HK-2 (cell line): ENCODE results near the gene SLC25A30.
"Not testable (repeated sequence)": the region's sequence is repeated elsewhere in the genome, so short reads cannot be mapped to it uniquely, and the experiment has no call there.

Experiments used
- DNase-seq: peaks from one replicate; pipeline ENCODE4 v3.0.0-alpha.2; 2018; ENCODE audit not compliant: unreplicated experiment

The SLC25A30 gene

GRCh38 chr13:45391926-45392325 is 26.2 kb downstream of the SLC25A30 start:
- no peak for DNase-seq

DNA sequence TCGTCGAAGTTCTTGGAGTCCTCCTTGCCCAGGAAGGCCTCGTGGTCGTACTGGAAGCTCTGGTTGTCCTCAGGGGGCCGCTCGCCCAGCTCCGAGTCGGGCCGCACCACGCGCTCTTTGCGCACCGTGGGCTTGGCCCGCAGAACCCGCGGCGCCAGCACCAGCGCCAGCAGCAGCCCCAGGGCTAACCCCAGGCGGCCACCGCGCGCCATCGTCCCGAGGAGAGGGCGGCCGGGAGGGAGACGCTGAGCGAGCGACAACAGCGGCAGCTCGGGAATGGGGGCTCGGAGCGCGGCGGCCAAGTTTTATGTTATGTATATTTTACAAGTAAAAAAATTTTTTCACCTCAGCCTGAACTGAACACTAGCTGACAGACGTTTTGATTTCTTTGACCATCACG is 27.0 kb downstream of the SLC25A30 start:
- DNase-seq, result not testable (repeated sequence)

DNA sequence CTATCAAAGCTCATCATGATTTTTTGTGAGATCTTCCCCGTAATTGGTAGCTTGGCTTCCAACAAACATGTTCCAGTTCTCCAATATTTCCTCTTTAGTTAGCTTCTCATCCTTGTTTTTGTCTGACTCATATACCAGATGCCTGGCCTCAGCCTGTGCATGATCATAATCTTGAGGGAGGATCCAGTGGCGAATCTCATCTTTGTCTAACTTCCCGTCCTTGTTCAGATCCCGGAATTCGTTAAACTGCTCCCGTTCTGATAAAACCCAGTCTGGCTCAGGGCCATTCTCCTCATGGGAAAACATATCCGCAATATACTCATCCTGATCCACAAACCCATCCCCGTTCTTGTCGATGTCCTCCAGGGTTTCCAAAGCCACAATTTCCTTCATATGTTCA is 27.8 kb downstream of the SLC25A30 start:
- DNase-seq, result not testable (repeated sequence)

- DNase-seq, result no peak
These were observed 29.5 kb downstream of the SLC25A30 start for GRCh38 chr13:45388664-45389063.

DNA sequence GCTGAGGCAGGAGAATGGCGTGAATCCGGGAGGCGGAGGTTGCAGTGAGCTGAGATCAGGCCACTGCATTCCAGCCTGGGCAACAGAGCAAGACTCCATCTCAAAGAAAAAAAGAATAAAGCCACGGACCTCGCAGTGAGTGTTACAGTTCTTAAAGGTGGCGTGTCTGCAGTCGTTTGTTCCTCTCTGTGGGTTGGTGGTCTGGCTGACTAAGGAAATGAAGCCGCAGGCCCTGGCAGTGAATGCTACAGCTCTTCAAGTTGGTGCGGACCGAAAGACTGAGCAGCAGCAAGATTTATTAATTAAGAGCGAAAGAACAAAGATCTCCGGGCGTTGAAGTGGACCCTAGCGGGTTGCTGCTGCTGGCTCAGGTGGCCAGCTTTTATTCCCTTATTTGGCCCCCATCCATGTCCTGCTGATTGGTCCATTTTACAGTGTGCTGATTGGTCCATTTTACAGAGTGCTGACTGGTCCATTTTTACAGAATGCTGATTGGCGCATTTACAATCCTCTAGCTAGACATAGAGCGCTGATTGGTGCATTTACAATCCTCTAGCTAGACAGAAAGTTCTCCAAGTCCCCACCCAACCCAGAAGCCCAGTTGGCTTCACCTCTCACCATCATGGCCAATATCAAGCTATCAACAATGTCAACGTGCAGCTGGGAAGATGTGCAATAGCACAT is 31.1 kb downstream of the SLC25A30 start:
- not testable (repeated sequence) for DNase-seq

DNA sequence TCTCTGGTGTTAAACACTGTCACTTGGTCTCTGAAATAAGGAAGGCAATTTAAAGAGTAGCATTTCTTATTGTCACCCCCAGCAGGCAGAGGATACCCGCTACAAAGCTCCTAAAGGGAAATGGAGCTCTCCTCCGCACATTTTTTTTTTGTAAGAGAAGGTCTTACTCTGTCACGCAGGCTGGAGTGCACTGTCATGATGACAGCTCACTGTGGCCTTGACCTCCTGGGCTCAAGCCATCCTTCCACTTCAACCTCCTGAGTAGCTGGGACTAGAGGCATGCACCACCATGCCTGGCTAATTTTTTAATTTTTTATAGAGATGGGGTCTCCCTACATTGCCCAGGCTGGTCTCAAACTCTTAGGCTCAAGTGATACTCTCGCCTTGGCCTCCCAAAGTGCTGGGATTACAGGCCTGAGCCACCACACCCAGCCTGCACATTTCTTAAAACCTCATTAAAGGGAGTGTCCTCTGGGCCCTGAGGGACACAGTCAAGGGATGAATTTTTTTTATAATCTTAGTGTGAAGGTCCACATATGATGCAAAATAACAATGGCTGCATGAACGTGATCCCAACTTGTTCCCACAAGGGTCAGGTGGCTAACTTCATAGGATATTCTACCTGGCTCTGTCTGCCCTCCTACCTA is 32.1 kb downstream of the SLC25A30 start:
- DNase-seq, result no peak

- no peak for DNase-seq
These were observed 32.9 kb downstream of the SLC25A30 start for GRCh38 chr13:45385320-45385719.

DNA sequence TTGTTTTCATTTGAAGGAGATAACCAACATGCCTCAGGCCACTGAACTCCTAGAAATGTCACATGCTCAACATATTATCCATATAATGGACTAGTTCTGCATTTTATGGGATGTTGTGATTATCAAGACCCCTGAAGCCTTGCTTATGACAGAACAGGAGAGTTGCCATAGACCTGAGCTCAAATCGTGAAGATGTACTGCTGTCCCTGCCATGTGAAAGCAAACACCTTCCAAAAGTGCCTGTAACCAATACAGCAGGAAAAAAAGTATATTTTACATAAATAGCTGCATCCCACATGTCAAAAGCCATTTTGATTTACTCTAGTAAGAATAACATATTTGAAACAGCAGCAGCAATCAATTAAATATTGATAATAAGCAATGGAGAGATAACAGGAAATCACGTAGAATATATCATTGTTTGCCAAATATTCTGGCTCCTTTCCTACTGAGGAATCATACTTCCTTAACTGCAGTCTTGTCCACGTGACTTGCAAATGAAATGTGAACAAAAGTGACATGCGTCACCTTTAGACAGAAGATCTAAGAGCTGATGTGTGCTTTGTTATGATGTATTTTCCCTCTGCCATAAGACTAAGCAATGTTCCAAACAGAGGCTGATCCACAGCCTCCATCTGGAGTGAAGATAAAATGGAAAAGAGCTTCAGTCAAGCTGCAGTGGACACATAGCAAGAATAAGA is 33.5 kb downstream of the SLC25A30 start:
- DNase-seq, result no peak

GRCh38 chr13:45382739-45383138 is 35.4 kb downstream of the SLC25A30 start:
- DNase-seq, result not testable (repeated sequence)

DNA sequence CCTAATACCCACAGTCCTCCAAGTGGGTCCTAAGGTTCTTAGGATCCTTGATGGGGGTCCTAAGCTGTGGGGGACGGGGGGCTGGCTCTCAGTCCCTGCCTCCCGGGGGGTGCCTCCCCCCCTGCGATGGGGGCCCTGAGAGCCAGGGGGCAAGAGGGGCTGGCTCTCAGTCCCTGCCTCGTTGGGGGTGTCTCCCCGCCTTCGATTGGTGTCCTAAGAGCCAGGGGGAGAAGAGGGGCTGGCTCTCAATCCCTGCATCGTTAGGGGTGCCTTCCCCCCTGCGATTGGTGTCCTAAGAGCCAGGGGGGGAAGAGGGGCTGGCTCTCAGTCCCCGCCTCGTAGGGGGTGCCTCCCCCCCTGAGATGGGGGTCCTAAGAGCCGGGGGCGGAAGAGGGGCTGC is 37.0 kb downstream of the SLC25A30 start:
- no peak for DNase-seq

DNA sequence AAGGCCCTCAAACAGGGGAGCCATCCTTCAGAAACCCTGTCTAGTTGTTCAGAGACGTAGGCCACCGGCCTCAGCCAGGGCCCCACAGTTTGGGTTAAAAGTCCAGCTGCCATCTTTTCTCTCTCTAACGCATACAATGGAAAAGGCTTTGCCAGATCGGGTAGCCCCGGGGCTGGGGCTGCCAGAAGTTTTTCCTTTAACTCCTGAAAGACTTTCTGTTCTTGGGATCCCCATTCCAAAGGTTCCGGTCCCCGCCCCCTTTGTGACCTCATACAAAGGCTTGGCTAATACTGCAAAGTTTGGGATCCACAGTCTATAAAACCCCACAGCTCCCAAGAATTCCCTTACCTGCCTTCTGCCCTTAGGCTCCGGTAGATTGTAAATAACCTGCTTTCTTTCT is 37.5 kb downstream of the SLC25A30 start:
- DNase-seq, result not testable (repeated sequence)

GRCh38 chr13:45379516-45379915 is 38.7 kb downstream of the SLC25A30 start:
- not testable (repeated sequence) for DNase-seq

DNA sequence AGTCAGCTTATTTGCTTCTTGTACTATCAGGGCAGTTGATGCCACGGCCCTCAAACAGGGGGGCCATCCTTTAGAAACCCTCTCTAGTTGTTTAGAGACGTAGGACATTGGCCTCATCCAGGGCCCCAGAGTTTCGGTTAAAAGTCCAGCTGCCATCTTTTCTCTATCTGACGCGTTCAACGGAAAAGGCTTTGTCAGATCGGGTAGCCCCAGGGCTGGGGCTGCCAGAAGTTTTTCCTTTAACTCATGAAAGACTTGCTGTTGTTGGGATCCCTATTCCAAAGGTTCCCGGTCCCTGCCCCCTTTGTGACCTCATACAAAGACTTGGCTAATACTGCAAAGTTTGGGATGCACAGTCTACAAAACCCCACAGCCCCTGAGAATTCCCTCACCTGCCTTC is 39.4 kb downstream of the SLC25A30 start:
- not testable (repeated sequence) for DNase-seq

DNA sequence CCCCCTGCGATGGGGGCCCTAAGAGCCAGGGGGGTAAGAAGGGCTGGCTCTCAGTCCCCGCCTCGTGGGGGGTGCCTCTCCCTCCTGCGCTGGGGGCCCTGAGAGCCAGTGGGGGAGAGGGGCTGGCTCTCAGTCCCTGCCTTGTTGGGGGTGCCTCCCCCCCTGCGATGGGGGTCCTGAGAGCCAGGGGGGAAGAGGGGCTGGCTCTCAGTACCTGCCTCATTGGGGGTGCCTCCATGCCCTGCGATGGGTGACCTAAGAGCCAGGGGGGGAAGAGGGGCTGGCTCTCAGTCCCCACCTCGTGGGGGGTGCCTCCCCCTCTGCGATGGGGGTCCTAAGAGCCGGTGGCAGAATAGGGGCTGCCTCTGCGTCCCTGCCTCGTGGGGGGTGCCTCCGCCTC is 40.9 kb downstream of the SLC25A30 start:
- not testable (repeated sequence) for DNase-seq

DNA sequence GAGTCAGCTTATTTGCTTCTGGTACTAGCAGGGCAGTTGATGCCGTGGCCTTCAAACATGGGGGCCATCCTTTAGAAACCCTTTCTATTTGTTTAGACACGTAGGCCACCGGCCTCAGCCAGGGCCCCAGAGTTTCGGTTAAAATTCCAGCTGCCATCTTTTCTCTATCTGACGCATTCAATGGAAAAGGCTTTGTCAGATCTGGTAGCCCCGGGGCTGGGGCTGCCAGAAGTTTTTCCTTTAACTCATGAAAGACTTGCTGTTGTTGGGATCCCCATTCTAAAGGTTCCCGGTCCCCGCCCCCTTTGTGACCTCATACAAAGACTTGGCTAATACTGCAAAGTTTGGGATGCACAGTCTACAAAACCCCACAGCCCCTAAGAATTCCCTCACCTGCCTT is 41.5 kb downstream of the SLC25A30 start:
- DNase-seq, result not testable (repeated sequence)

DNA sequence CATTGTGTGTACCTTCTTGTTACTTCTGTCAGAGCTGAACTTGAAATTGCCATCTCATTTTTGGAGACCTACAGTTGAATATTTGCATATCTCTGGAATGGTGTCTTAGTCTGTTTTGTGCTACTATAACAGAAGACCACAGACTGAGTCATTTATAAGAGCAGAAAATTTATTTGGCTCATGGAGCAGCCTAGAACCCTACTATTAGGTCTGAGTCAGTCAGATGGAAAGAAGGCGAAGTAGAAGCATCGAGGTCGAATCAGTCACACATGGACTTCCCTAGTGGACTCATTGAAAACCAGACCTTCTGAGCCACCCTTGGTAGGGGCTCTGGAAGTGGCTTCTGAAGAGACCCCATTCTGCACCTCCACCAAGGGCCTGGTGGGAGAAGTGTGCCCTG is 43.3 kb downstream of the SLC25A30 start:
- no peak for DNase-seq

DNA sequence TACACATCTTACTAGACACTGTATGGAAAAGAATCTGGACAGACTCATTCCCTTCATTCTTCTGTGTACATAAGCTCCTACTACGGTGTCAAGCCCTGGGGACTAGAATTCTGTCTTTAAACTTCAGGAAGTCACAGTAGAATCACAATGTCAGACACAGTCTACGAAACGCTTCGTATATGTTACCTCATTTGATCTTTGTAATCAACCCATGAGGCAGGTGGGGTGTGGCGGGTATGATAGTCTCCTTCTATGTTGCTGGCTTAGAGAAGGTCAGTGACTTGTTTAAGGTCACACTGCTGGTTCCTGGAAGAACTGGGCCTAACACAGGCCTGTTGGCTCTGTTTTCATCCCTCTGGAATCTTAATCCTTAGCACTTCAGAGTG is 45.0 kb downstream of the SLC25A30 start:
- no peak for DNase-seq

- DNase-seq, result no peak
These were observed 45.7 kb downstream of the SLC25A30 start for GRCh38 chr13:45372189-45373161.

DNA sequence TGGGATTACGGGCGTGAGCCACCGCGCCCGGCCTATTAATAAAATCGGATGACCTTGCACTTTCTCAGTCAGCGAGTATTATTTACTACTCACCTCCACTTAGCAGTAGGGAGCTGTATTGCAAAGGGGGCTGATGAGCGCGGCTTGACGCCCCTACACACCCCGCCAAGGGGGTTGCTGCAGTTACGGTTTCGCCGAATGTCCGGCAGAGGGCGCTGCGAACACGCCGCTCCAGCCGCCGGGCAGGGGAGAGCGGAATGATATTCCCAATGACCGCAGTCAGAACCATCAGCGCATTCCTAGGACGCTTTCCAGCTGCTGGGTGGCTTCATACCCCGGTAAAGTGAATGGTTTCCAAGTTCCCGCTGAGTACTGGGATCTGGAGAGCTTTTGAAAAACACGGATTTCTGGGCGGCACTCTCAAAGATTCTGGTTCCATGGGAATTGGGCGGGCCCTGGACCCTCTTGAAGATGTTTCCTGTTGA is 47.2 kb downstream of the SLC25A30 start:
- DNase-seq, result no peak

- no peak for DNase-seq
These were observed 49.1 kb downstream of the SLC25A30 start for GRCh38 chr13:45369116-45369515.

DNA sequence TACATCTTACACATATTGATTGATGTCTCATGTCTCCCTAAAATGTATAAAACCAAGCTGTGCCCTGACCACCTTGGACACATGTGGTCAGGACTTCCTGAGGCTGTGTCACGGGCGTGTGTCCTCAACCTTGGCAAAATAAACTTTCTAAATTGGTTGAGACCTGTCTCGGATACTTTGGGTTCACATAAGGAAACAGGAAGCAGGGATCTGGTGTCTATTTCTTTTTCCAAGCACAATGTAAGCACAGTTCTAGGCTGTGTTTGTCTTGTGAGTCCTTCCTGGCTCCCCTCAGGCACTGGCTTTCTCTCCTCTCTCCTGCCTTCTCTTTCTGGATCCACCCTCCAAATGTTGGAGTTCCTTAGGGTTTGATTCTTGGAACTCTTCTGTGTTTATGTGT is 49.6 kb downstream of the SLC25A30 start:
- peak; percentile 16 for DNase-seq

- peak; percentile 30 for DNase-seq
These were observed 50.2 kb downstream of the SLC25A30 start for GRCh38 chr13:45368005-45368404.
